Endodermal cell (in vitro differentiated cells): ENCODE results near the gene C1orf141. TPM values are rescaled to one million over a fixed set of nuclear protein-coding genes. Genes with fewer than 3 reads are reported as not detected.

Experiments used
- DNase-seq: peaks from one replicate; pipeline ENCODE4 v3.0.0-alpha.2; 2017
- H3K27ac ChIP-seq: 2 replicates; pipeline ENCODE4 v1.5.1; 2013; ENCODE audit warnings: mild to moderate bottlenecking, low read depth, low read length, moderate library complexity
- H3K27me3 ChIP-seq: 2 replicates; pipeline ENCODE4 v1.6.1; 2013; ENCODE audit warnings: mild to moderate bottlenecking, low read length, moderate library complexity; ENCODE audit not compliant: insufficient read depth, control insufficient read depth, poor library complexity, severe bottlenecking
- H3K36me3 ChIP-seq: 2 replicates; pipeline ENCODE4 v1.7.0; 2013; ENCODE audit warnings: mild to moderate bottlenecking, low read length, moderate library complexity; ENCODE audit not compliant: control insufficient read depth, insufficient read depth
- H3K4me1 ChIP-seq: one replicate; pipeline ENCODE4 v1.7.0; 2013; ENCODE audit warnings: low read length; ENCODE audit not compliant: control insufficient read depth, insufficient read depth
- H3K4me3 ChIP-seq: 2 replicates; pipeline ENCODE4 v1.5.1; 2013; ENCODE audit warnings: mild to moderate bottlenecking, low read length, moderate library complexity
- H3K9ac ChIP-seq: 2 replicates; pipeline ENCODE4 v1.6.1; 2013; ENCODE audit warnings: mild to moderate bottlenecking, low read length, moderate library complexity; ENCODE audit not compliant: poor library complexity, severe bottlenecking; ENCODE audit errors: extremely low read depth
- H3K9me3 ChIP-seq: 2 replicates; pipeline ENCODE4 v1.6.1; 2013; ENCODE audit warnings: mild to moderate bottlenecking, low read length, moderate library complexity; ENCODE audit not compliant: control insufficient read depth
- H3K27ac Mint-ChIP-seq: 2 replicates; pipeline ENCODE4 v1.8.0; 2020; ENCODE audit warnings: mixed read lengths
- H3K27me3 Mint-ChIP-seq: 2 replicates; pipeline ENCODE4 v1.8.0; 2021; ENCODE audit warnings: mild to moderate bottlenecking, mixed read lengths; ENCODE audit not compliant: insufficient read depth
- H3K36me3 Mint-ChIP-seq: 2 replicates; pipeline ENCODE4 v1.8.0; 2020; ENCODE audit warnings: low read depth, mixed read lengths
- H3K4me1 Mint-ChIP-seq: 2 replicates; pipeline ENCODE4 v1.8.0; 2020; ENCODE audit warnings: mixed read lengths
- H3K4me3 Mint-ChIP-seq: 2 replicates; pipeline ENCODE4 v1.8.0; 2020; ENCODE audit warnings: mild to moderate bottlenecking, moderate library complexity, mixed read lengths
- H3K9me3 Mint-ChIP-seq: 2 replicates; pipeline ENCODE4 v1.8.0; 2020; ENCODE audit warnings: mild to moderate bottlenecking, mixed read lengths
- CTCF ChIP-seq: fragments of 200-600 bp; sonication (generic); conservative IDR thresholded peaks from 2 replicates; pipeline ENCODE4 v1.5.0; 2021; ENCODE audit warnings: antibody characterized with exemption, mild to moderate bottlenecking
- WGBS, 2 experiments: methylation state at CpG; one replicate each; pipeline versions ENCODE4 v1.1.5 to v1.1.7; 2013; ENCODE audit warnings: missing lambda C conversion rate in 2 of 2, mixed read lengths in 1 of 2; ENCODE audit not compliant: insufficient coverage in 1 of 2, insufficient read length in 1 of 2; 5-methylcytosine and 5-hydroxymethylcytosine counted together
- long read RNA-seq, 4 experiments: library from polyadenylated mRNA in 2 of 4; library from RNA in 1 of 4; library from capped mRNA in 1 of 4; stranded (forward) in 3 of 4; unstranded in 1 of 4; transcript quantifications; one replicate each; pipeline ENCODE4 v2.0.0, GENCODE V29; 2020 to 2021; ENCODE audit warnings: inconsistent platforms in 1 of 4
- polyA plus RNA-seq, 2 experiments: library from polyadenylated mRNA; stranded (reverse); fragments of 50-300 nt; gene quantifications; one replicate each; pipeline ENCODE4 v1.2.3, GENCODE V29; 2013
- total RNA-seq, 2 donors: library from RNA; stranded (reverse); fragmentation: NEBNext Ultra II Directional in 1 of 2; extraction: Animal tissue kit (Norgen Biotek cat#: 25700) in 1 of 2; gene quantifications; 2 replicates in 1 of 2; 3 replicates in 1 of 2; pipeline ENCODE4 v1.2.1, GENCODE V29; 2021

Gene C1orf141
- not detected for total RNA-seq
- polyA plus RNA-seq (2013, experiment 1 of 2) = not detected
- not detected for polyA plus RNA-seq (2013, experiment 2 of 2)
- long read RNA-seq, experiment 1 = 0 reads
- long read RNA-seq, experiment 2 = 0 reads
- long read RNA-seq, experiment 3 = 0 reads
- long read RNA-seq, experiment 4 = 0 reads

- Mint-ChIP-seq H3K27ac (no peak within 1 kb of the TSS), H3K27me3 (peaks cover 18% of the 10 kb centered on the region), H3K9me3 (no peaks in the 10 kb centered on the region), H3K36me3 (no peaks in the 10 kb centered on the region), H3K4me1 (peaks cover 24% of the 10 kb centered on the region), H3K4me3 (peak within 1 kb of the TSS; percentile 53)
- Histone ChIP-seq H3K4me1 (no peaks in the 10 kb centered on the region), H3K9ac (no peak within 1 kb of the TSS), H3K27ac (no peak within 1 kb of the TSS), H3K9me3 (no peaks in the 10 kb centered on the region), H3K4me3 (no peak within 1 kb of the TSS), H3K27me3 (peaks cover under 1% of the 10 kb centered on the region), H3K36me3 (no peaks in the 10 kb centered on the region)
- 52 to 71% methylated on average over 1 to 28 of the region's 28 CpGs for WGBS, 2 experiments
- DNase-seq = peak; percentile 83
- TF ChIP-seq CTCF = no peak
These were observed at the start of gene C1orf141 for GRCh38 chr1:67134695-67135094. C1orf141 (minus strand) TSS chr1:67134970; CDS start chr1:67127240, 7,730 bp downstream.

GRCh38 chr1:67175530-67176087, 40.8 kb upstream of the C1orf141 start:
- no peak overlapping the region for H3K4me3 Mint-ChIP-seq
- Histone ChIP-seq H3K9me3 (no peaks in the 10 kb centered on the region), H3K27me3 (no peaks in the 10 kb centered on the region), H3K4me3 (no peak overlapping the region), H3K9ac (no peak overlapping the region), H3K4me1 (no peaks in the 10 kb centered on the region), H3K36me3 (no peaks in the 10 kb centered on the region), H3K27ac (no peak overlapping the region)
- TF ChIP-seq CTCF = no peak
- no peak for DNase-seq
- H3K36me3 Mint-ChIP-seq = no peaks in the 10 kb centered on the region
- H3K4me1 Mint-ChIP-seq = peaks cover 3% of the 10 kb centered on the region
- H3K27me3 Mint-ChIP-seq = peaks cover 4% of the 10 kb centered on the region
- WGBS, 2 experiments = 90 to 100% methylated on average over 1 to 3 of the region's 3 CpGs
- H3K27ac Mint-ChIP-seq = no peak overlapping the region
- no peaks in the 10 kb centered on the region for H3K9me3 Mint-ChIP-seq

- H3K27me3 ChIP-seq = no peaks in the 10 kb centered on the region
- 77 to 88% methylated on average over 1 to 2 of the region's 2 CpGs for WGBS, 2 experiments
- Mint-ChIP-seq H3K4me3 (no peak overlapping the region), H3K36me3 (no peaks in the 10 kb centered on the region), H3K27ac (no peak overlapping the region), H3K27me3 (peaks cover 4% of the 10 kb centered on the region), H3K9me3 (no peaks in the 10 kb centered on the region), H3K4me1 (peaks cover 3% of the 10 kb centered on the region)
- no peak for DNase-seq
- H3K4me1 ChIP-seq = no peaks in the 10 kb centered on the region
- H3K9ac ChIP-seq = no peak overlapping the region
- no peak overlapping the region for H3K4me3 ChIP-seq
- H3K36me3 ChIP-seq = no peaks in the 10 kb centered on the region
- H3K27ac ChIP-seq = no peak overlapping the region
- TF ChIP-seq CTCF = no peak
- H3K9me3 ChIP-seq = no peaks in the 10 kb centered on the region
These were observed 40.0 kb upstream of the C1orf141 start for GRCh38 chr1:67174716-67175284.
